ENCODE data around the gene PRMT1.

- TF ChIP-seq TEAD2 (CRISPR knock-in tag; IDR thresholded peaks at IDR 0.05) = no peak
- no peak for TF ChIP-seq KDM1A (CRISPR knock-in tag; IDR thresholded peaks at IDR 0.05)
- no peak for TF ChIP-seq CREM (IDR thresholded peaks at IDR 0.05)
- TF ChIP-seq CREM (CRISPR knock-in tag; IDR thresholded peaks at IDR 0.05) = no peak
- no peak for TF ChIP-seq POLR2A (IDR thresholded peaks at IDR 0.05; ENCODE audit: insufficient read depth in 1 of 2, low read depth in 2 of 2, low read length in 2 of 2)
- TF ChIP-seq TBX3 (IDR thresholded peaks at IDR 0.05; ENCODE audit: borderline replicate concordance) = no peak
- no peak for TF ChIP-seq PREB (CRISPR knock-in tag; IDR thresholded peaks at IDR 0.05)
Measured at GRCh38 chr19:49680421-49681351, 3.6 kb downstream of the PRMT1 start.

All from HepG2 (cell line).